HepG2 (cell line): Measurements from ENCODE around the gene TXNDC2. TPM values are rescaled to one million over a fixed set of nuclear protein-coding genes. Genes with fewer than 3 reads are reported as not detected.
A peak's percentile ranks its signal among the peaks of the same experiment; 100 is the strongest.

ENCODE experiments used
- BCL6 ChIP-seq: IDR thresholded peaks from 2 replicates; pipeline ENCODE4 v1.6.1; 2016; ENCODE audit warnings: missing genetic modification reagents, missing compliant biosample characterization
- DR1 ChIP-seq: sonication (generic); formaldehyde crosslinking; IDR thresholded peaks from 2 replicates; pipeline ENCODE4 v1.8.0; 2021; ENCODE audit warnings: mild to moderate bottlenecking, missing genetic modification reagents, inconsistent platforms
- GFI1 ChIP-seq: sonication (generic); formaldehyde crosslinking; IDR thresholded peaks from 2 replicates; pipeline ENCODE4 v1.5.0; 2020; ENCODE audit warnings: missing genetic modification reagents, mild to moderate bottlenecking, borderline replicate concordance
- HDAC2 ChIP-seq: sonication (generic); formaldehyde crosslinking; IDR thresholded peaks from 2 replicates; pipeline ENCODE4 v1.4.0; 2020; ENCODE audit warnings: missing genetic modification reagents
- HIC2 ChIP-seq: sonication (generic); formaldehyde crosslinking; IDR thresholded peaks from 2 replicates; pipeline ENCODE4 v1.9.0; 2022; ENCODE audit warnings: low read depth, missing genetic modification reagents
- IKZF4 ChIP-seq: sonication (generic); formaldehyde crosslinking; IDR thresholded peaks from 2 replicates; pipeline ENCODE4 v1.5.1; 2020; ENCODE audit warnings: borderline replicate concordance, mild to moderate bottlenecking, low read depth, missing genetic modification reagents; ENCODE audit errors: not compliant biosample characterization
- KAT7 ChIP-seq: IDR thresholded peaks from 2 replicates; pipeline ENCODE4 v1.6.1; 2018; ENCODE audit warnings: borderline replicate concordance, missing compliant biosample characterization
- KLF16 ChIP-seq, 2 experiments: sonication (generic) in 1 of 2; formaldehyde crosslinking in 1 of 2; IDR thresholded peaks; 2 replicates each; pipeline versions ENCODE4 v1.6.1 to v1.8.0; 2016 to 2023; ENCODE audit warnings: missing genetic modification reagents in 2 of 2, missing compliant biosample characterization in 1 of 2
- MTF2 ChIP-seq: sonication (generic); formaldehyde crosslinking; IDR thresholded peaks from 2 replicates; pipeline ENCODE4 v1.5.0; 2020; ENCODE audit warnings: missing genetic modification reagents, borderline replicate concordance
- PAWR ChIP-seq: sonication (generic); formaldehyde crosslinking; IDR thresholded peaks from 2 replicates; pipeline ENCODE4 v1.4.0; 2020; ENCODE audit warnings: missing genetic modification reagents, mild to moderate bottlenecking, borderline replicate concordance
- PCBP1 ChIP-seq: fragments of 200-400 bp; formaldehyde crosslinking; IDR thresholded peaks from 2 replicates; pipeline ENCODE4 v1.6.1; 2017; ENCODE audit warnings: mild to moderate bottlenecking, low read depth, low read length, borderline replicate concordance
- REPIN1 ChIP-seq: sonication (generic); formaldehyde crosslinking; IDR thresholded peaks from 2 replicates; pipeline ENCODE4 v1.8.0; 2022; ENCODE audit warnings: missing genetic modification reagents, low read depth, mild to moderate bottlenecking, borderline replicate concordance
- RORA ChIP-seq: sonication (generic); formaldehyde crosslinking; IDR thresholded peaks from 2 replicates; pipeline ENCODE4 v1.5.0; 2020; ENCODE audit warnings: mild to moderate bottlenecking, missing genetic modification reagents, moderate library complexity
- SIX4 ChIP-seq: sonication (generic); formaldehyde crosslinking; IDR thresholded peaks from 2 replicates; pipeline ENCODE4 v1.4.0; 2020; ENCODE audit warnings: missing genetic modification reagents
- TAF1 ChIP-seq: sonication (generic); formaldehyde crosslinking; IDR thresholded peaks from 2 replicates; pipeline ENCODE4 v1.4.0; 2020; ENCODE audit warnings: missing genetic modification reagents
- TMF1 ChIP-seq: sonication (generic); formaldehyde crosslinking; IDR thresholded peaks from 2 replicates; pipeline ENCODE4 v1.8.1; 2022; ENCODE audit warnings: low read depth, missing genetic modification reagents
- YY1 ChIP-seq: IDR thresholded peaks from 2 replicates; pipeline ENCODE4 v1.6.1; 2011; ENCODE audit warnings: low read length, low read depth, moderate library complexity, mild to moderate bottlenecking; ENCODE audit not compliant: insufficient read depth, insufficient replicate concordance
- ZBTB7B ChIP-seq: sonication (generic); formaldehyde crosslinking; IDR thresholded peaks from 2 replicates; pipeline ENCODE4 v1.4.0; 2020; ENCODE audit warnings: missing genetic modification reagents
- ZNF232 ChIP-seq: sonication (generic); formaldehyde crosslinking; IDR thresholded peaks from 2 replicates; pipeline ENCODE4 v1.4.0; 2020; ENCODE audit warnings: missing genetic modification reagents, borderline replicate concordance
- ZNF280B ChIP-seq: sonication (generic); formaldehyde crosslinking; IDR thresholded peaks from 2 replicates; pipeline ENCODE4 v1.5.0; 2020; ENCODE audit warnings: missing genetic modification reagents, mild to moderate bottlenecking, borderline replicate concordance
- ZNF317 ChIP-seq: sonication (generic); formaldehyde crosslinking; IDR thresholded peaks from 2 replicates; pipeline ENCODE4 v1.5.0; 2020; ENCODE audit warnings: mild to moderate bottlenecking, missing genetic modification reagents
- ZNF33B ChIP-seq: sonication (generic); formaldehyde crosslinking; IDR thresholded peaks from 2 replicates; pipeline ENCODE4 v1.5.1; 2020; ENCODE audit warnings: mild to moderate bottlenecking, missing genetic modification reagents
- ZNF644 ChIP-seq: IDR thresholded peaks from 2 replicates; pipeline ENCODE4 v1.6.1; 2016; ENCODE audit warnings: low read depth
- ZSCAN22 ChIP-seq: sonication (generic); formaldehyde crosslinking; IDR thresholded peaks from 2 replicates; pipeline ENCODE4 v1.4.0; 2020; ENCODE audit warnings: mild to moderate bottlenecking, missing genetic modification reagents
- polyA plus RNA-seq, 8 experiments: library from polyadenylated mRNA; depleted of rRNA in 3 of 8; stranded (reverse) in 7 of 8; unstranded in 1 of 8; fragments of >200 nt; fragmentation: Illumina TruSeq in 4 of 8; extraction: Trizol in 4 of 8; gene quantifications; 2 replicates each; pipeline versions ENCODE4 v1.2.1 to v1.2.3, GENCODE V29; 2011 to 2016; ENCODE audit warnings: low read depth in 4 of 8, missing spikeins in 1 of 8, mixed read lengths in 1 of 8; ENCODE audit not compliant: insufficient read depth in 1 of 8
- total RNA-seq, 5 experiments: library from RNA; depleted of rRNA; stranded (reverse); fragments of >200 nt; fragmentation: Illumina TruSeq; extraction: Trizol; gene quantifications; 2 replicates each; pipeline ENCODE4 v1.2.3, GENCODE V29; 2016; ENCODE audit warnings: low read depth in 1 of 5
- TF ChIP-seq, protein P1 (sequence below): sonication (generic); formaldehyde crosslinking; IDR thresholded peaks from 2 replicates; pipeline ENCODE4 v1.9.0; 2021; ENCODE audit warnings: missing genetic modification reagents, mild to moderate bottlenecking, borderline replicate concordance

TXNDC2 gene
- total and polyA plus RNA-seq, 2 of the 13 experiments (the other 11 are each of a cell fraction or from before 2014, with no cell fraction given) = not detected

- TF ChIP-seq TMF1 = no peak; the same call in 1 of the 2 replicates
- TF ChIP-seq KLF16 (CRISPR knock-in tag; IDR thresholded peaks at IDR 0.05) = peak in 1 of 2 experiments; percentile 49; a peak in 1 of 4 replicates
- TF ChIP-seq REPIN1 = 0 out of 2 replicates have a peak, but pooled peaks have one; percentile 53
- peak; percentile 80 for TF ChIP-seq YY1
- TF ChIP-seq ZNF280B (CRISPR knock-in tag) = peak; percentile 79
- no peak for TF ChIP-seq ZNF317
- no peak for TF ChIP-seq HDAC2 (CRISPR knock-in tag)
- no peak for TF ChIP-seq RORA (CRISPR knock-in tag)
- peak; percentile 61 for TF ChIP-seq ZBTB7B
- TF ChIP-seq ZSCAN22 = no peak
- no peak for TF ChIP-seq SIX4 (CRISPR knock-in tag)
- TF ChIP-seq GFI1 (CRISPR knock-in tag) = peak; percentile 68; the same call in 1 of the 2 replicates
- peak; percentile 88 for TF ChIP-seq TAF1 (CRISPR knock-in tag)
- TF ChIP-seq HIC2 (CRISPR knock-in tag) = no peak
- TF ChIP-seq ZNF644 (CRISPR knock-in tag) = no peak
- TF ChIP-seq ZNF33B (CRISPR knock-in tag) = no peak
- 0 out of 2 replicates have a peak, but pooled peaks have one; percentile 47 for TF ChIP-seq DR1 (CRISPR knock-in tag)
- TF ChIP-seq, protein P1, sequence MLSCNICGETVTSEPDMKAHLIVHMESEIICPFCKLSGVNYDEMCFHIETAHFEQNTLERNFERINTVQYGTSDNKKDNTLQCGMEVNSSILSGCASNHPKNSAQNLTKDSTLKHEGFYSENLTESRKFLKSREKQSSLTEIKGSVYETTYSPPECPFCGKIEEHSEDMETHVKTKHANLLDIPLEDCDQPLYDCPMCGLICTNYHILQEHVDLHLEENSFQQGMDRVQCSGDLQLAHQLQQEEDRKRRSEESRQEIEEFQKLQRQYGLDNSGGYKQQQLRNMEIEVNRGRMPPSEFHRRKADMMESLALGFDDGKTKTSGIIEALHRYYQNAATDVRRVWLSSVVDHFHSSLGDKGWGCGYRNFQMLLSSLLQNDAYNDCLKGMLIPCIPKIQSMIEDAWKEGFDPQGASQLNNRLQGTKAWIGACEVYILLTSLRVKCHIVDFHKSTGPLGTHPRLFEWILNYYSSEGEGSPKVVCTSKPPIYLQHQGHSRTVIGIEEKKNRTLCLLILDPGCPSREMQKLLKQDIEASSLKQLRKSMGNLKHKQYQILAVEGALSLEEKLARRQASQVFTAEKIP (CRISPR knock-in tag) = no peak
- TF ChIP-seq MTF2 (CRISPR knock-in tag) = no peak
- TF ChIP-seq ZNF232 (CRISPR knock-in tag) = no peak
- TF ChIP-seq PCBP1 = no peak
- no peak for TF ChIP-seq PAWR (CRISPR knock-in tag)
- peak; percentile 93; the same call in 1 of the 2 replicates for TF ChIP-seq KAT7 (CRISPR knock-in tag)
- no peak for TF ChIP-seq IKZF4 (CRISPR knock-in tag)
- 0 out of 2 replicates have a peak, but pooled peaks have one; percentile 33 for TF ChIP-seq BCL6 (CRISPR knock-in tag)
Measured at GRCh38 chr18:9913526-9914333, 28.0 kb downstream of the TXNDC2 start, which contains the start of gene VAPA (continued).
